Retinal pigment epithelial cell (primary cell): ENCODE data around the gene IDH3B.

ENCODE experiments used
- DNase-seq: peaks from one replicate; pipeline ENCODE4 v3.0.0-alpha.2; 2010; ENCODE audit warnings: low read depth
- H3K4me3 ChIP-seq: 2 replicates; pipeline ENCODE4 v1.5.1; 2011; ENCODE audit warnings: mild to moderate bottlenecking, low read length, control low read depth, moderate library complexity
- CTCF ChIP-seq: conservative IDR thresholded peaks from 2 replicates; pipeline ENCODE4 v1.5.1; 2011; ENCODE audit warnings: low read depth, low read length, control low read depth, inconsistent platforms

IDH3B gene

DNA sequence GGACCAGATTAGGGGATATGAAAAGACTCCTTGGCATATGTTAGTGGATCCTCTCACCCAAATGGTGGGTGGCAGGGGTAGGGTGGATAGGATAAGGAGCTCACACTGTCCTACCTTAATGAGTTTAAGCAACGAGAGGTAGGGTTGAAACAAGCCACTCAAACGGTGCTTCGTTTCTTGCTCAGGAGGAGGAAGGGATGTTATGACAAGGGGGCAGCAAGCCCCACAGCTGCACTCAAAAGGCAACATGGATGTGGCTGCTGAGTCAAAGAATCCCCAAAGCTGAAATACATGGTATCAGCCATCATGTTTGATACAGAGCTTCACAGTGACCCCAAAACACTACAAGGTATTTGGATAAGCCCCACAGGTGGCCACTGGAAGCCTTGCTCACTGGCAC lies 8.4 kb upstream of the IDH3B start:
- no peak for DNase-seq
- no peak overlapping the region for H3K4me3 ChIP-seq
- no peak for TF ChIP-seq CTCF

- TF ChIP-seq CTCF = peak; percentile 46
- no peak overlapping the region for H3K4me3 ChIP-seq
- no peak for DNase-seq
Observed at GRCh38 chr20:2671977-2672376, 8.0 kb upstream of the IDH3B start.

GRCh38 chr20:2663364-2663886 lies 591 bp downstream of the IDH3B start:
- no peak for DNase-seq
- no peak for TF ChIP-seq CTCF
- peak overlapping the region; percentile 99 for H3K4me3 ChIP-seq

GRCh38 chr20:2659547-2659946 lies 4.5 kb downstream of the IDH3B start:
- no peak for TF ChIP-seq CTCF
- H3K4me3 ChIP-seq = no peak overlapping the region
- DNase-seq = no peak

GRCh38 chr20:2658414-2659354 lies 5.3 kb downstream of the IDH3B start:
- no peak for TF ChIP-seq CTCF
- DNase-seq = no peak
- H3K4me3 ChIP-seq = no peak overlapping the region

DNA sequence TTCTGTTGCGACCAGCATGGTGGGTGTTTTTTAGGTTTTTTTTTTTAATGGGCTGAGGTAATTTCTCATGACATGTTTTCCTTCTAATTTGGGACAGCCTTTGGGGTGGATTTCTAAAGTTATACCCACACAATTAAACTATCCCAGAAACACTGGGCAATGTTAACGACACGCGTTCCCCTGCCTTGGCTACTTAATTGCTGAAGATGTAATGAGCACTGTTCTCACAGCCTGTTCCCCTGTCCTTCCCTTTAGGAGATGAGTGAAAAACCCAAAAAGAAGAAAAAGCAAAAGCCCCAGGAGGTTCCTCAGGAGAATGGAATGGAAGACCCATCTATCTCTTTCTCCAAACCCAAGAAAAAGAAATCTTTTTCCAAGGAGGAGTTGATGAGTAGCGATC lies 6.3 kb downstream of the IDH3B start:
- no peak for TF ChIP-seq CTCF
- DNase-seq = no peak
- no peak overlapping the region for H3K4me3 ChIP-seq

DNA sequence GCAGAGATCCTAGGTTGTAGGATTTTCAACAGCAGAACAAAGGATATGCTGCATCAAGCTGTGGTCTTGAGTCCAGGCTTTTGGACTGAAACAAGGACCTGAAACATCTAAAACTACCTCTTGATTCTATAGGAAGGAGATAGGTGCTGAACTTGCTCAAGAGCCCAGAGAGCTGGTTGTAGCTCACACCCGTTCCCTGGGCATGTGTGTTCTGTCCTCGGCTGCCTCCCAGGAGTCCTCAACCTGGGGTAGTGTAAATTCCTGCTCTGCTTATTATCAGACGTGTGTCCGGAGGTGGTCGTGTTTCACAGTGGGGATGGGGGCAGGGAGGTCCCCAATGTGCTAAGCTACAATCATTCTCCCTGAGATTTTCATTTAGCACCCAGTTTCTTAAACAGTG lies 6.8 kb downstream of the IDH3B start:
- DNase-seq = no peak
- TF ChIP-seq CTCF = no peak

More for the DNA sequence above, 6.8 kb downstream of the IDH3B start:
- no peak overlapping the region for H3K4me3 ChIP-seq
